GM21447 (cell line): ENCODE data around the gene PEDS1.
"Not testable (repeated sequence)": the region's sequence is repeated elsewhere in the genome, so short reads cannot be mapped to it uniquely, and the experiment has no call there.

ENCODE experiments used
- ATAC-seq: cut with Tn5 transposase; IDR thresholded peaks from one replicate; pipeline ENCODE4 v1.9.1; 2021; ENCODE audit not compliant: unreplicated experiment

Gene PEDS1

DNA sequence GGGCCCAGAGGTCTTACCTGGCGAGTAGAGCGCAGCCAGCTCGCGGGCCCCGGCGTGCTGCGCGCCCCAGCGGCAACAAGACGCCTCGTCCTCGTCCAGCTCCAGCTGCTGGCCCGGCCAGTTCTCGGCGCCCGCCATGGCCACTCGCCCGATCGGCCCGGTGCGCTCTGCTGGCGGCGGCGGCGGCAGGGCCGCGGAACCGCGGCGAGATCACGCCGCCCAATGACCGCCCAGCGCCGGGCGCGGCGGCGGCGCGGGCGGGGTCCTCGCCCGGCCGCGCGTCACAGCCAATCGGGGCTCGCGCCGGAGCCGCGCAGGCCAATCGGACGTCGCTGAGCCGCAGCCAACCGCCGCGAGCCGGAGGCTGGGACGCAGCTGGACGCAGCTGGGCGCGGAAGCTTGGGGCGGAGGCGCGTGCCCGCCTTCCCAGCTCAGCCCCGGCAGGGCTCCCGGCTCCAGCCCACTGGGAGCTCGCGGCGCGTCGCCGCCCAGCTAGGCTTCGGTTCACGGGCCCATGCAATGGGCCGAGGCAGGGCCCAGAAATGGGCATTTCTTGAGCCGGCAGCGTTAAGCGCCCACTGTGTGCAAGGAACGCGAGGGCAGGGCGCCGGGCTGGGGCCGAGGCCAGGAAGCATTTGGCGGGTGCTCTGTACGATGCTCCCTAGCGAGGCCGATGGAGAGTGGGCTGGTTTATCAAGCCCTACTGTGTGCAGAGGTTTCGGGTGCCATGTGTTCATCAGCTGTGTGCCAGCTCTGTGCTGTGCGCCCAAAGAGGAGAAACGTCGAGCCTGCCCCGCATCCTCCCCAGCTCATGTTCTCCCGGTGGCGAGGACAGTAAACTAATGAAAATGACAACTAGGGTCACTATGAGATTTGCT lies at the start of gene PEDS1:
PEDS1 (minus strand) TSS at position 224 of the 878 bp plus-strand sequence; CDS start at position 138, 86 bp downstream.
- peak; percentile 87 for ATAC-seq

- ATAC-seq = no peak
Measured at GRCh38 chr20:50202677-50203076, 49.2 kb upstream of the PEDS1 start.

DNA sequence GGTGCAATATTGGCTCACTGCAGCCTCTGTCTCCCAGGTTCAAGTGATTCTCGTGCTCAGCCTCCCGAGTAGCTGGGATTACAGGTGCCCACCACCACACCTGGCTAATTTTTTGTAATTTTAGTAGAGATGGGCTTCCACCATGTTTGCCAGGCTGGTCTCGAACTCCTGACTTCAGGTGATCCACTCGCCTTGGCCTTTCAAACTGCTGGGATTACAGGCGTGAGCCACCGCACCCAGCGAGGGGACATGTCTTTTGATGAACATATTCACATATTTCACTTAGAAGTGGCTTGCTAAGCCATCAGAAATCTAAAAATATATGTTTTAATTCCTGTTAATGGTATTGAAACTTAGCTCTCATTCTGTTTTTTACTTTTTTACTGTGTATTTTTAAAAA lies 48.2 kb upstream of the PEDS1 start:
- ATAC-seq = not testable (repeated sequence)

DNA sequence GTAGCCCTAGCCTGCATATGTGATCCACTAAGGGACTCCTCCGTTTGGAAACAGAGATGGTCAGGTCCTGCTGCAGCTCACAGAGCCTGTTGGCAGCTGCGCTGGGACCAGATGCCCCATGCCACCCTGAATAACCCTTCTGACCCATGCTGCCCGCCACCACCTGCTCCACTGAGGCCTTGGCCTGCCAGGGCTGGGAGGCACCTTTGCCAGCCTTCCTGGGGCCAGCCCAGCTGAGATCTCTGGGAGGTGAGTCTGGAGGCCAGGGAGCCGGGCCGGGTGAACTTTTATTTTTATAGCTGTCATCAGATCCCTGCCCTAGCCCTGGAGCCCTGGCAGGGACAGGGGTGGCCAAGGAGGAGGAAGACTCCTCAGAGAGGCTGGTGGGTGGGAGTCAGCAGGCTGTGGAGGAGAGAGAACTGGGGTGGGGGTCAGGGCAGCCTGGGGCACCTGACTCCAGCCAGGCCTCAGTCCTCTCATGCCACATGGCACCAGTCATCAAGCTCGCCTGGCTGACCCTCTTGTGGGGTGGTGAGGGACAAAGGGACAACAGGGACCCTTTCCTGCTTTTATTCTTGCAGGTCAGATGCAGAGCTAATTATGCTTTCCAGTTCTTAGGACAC lies 47.1 kb upstream of the PEDS1 start:
- no peak for ATAC-seq

GRCh38 chr20:50199703-50200102 lies 46.2 kb upstream of the PEDS1 start:
- ATAC-seq = no peak

- no peak for ATAC-seq
Measured at GRCh38 chr20:50198716-50199115, 45.2 kb upstream of the PEDS1 start.

- ATAC-seq = no peak
Measured at GRCh38 chr20:50198180-50198666, 44.7 kb upstream of the PEDS1 start.

- no peak for ATAC-seq
Measured at GRCh38 chr20:50197463-50198179, 44.1 kb upstream of the PEDS1 start.

DNA sequence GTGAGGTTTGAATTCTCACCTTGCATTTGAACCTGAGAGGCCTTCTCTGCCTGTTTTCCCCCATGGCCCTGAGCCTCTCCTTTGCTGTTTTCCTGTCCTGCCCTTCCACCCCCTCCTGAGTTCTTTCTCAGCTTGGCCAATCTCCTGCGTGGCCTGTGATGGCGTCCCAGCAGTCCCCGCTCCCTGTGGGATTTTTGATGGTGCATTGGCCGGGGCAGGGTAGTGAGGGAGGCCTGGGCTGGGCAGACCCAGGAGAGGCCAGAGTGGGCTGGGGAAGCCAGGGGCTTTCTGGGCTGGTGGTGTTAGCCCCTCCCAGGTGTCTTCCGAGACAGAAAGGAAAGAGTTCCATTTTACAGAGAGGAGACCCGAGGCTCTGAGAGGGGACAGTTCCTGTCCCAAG lies 43.4 kb upstream of the PEDS1 start:
- no peak for ATAC-seq

DNA sequence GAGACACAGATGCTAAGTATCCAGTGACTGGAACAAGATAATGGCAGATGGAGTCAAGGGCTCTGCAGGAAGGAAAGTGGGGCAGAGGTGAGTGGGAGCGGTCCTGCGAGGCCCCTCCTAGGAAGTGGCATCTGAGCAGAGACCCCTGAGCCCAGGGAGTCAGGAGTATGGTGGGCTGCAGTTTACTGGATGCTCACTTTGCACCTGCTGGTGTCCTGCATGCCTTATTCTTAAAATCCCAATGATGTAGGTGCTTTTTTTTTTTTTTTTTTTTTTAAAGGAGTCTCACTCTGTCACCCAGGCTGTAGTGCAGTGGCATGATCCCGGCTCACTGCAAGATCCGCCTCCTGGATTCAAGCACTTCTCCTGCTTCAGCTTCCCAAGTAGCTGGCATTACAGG lies 42.7 kb upstream of the PEDS1 start:
- ATAC-seq = no peak

DNA sequence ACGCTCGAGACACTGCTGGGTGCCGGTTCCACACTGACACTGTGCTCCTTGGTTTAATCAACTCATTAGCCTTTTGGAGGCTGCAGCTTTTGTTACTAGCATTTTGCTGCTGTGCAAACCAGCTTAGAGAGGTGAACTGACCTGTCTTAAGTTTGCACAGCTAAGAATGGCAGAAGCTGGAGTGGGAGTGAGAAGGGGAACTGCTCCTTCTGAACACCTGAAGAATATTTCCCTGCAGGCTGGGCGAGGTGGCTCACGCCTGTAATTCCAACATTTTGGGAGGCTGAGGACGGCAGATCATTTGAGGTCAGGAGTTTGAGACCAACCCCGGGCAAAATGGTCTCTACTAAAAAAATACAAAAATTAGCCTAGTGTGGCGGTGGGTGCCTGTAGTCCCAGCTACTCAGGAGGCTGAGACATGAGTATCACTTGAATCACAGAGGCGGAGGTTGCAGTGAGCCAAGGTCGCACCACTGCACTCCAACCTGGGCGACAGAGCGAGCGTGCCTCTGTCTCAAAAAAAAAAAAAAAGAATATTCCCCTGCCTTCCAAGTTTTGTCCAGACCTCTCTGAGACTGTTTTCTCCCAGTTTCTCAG lies 42.1 kb upstream of the PEDS1 start:
- ATAC-seq = no peak

- ATAC-seq = no peak
Measured at GRCh38 chr20:50194831-50195523, 41.5 kb upstream of the PEDS1 start.

DNA sequence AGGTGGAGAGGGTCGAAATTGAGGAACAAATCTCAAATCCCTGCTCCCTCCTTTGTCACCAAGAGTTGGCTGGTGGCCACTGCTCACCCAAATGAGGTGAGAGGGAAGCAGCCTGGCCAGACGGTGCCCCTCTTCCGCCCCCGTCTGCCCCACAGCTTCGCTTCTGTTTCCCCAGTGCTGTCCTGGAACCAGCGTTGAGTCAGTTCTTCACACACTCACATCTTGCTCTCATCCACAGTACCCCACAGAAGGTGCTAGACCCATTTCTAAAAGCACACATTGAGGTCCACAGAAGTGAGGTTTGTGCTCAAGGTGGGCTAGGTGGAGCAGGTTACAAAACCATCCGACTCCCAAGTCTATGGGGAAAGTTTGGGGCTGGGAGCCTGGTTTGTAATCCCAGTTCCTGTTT lies 40.9 kb upstream of the PEDS1 start:
- ATAC-seq = no peak

- ATAC-seq = no peak
Measured at GRCh38 chr20:50193836-50194421, 40.4 kb upstream of the PEDS1 start.

- ATAC-seq = no peak
Measured at GRCh38 chr20:50193199-50193835, 39.8 kb upstream of the PEDS1 start.

DNA sequence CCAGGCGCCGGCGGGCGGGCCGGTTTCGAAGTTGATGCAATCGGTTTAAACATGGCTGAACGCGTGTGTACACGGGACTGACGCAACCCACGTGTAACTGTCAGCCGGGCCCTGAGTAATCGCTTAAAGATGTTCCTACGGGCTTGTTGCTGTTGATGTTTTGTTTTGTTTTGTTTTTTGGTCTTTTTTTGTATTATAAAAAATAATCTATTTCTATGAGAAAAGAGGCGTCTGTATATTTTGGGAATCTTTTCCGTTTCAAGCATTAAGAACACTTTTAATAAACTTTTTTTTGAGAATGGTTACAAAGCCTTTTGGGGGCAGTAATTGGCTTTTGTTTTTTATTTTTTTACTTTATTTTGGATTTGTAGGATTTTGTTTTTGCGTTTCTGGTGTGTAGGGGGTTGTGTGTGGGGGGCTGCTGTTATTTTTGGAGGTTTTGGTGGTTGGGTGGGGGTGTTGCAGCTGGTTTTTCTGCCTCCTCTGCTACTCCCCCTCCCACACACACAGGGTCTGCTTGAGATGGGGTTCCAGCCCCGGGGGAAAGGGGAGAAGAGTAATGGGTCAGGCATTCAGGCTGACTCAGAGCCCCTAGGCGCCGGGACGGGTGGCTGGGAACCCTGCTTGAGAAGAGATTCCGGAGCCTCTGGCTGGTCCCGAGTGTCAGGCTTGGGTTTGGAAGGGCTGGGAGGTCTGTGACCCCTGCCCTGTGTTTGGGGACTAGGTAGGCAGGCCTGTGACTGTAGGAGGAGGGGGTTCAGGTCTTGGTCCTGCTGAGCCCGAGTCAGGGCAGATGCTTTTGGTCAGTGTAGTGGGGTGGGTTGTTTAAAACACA lies 39.1 kb upstream of the PEDS1 start:
- ATAC-seq = peak; percentile 35

GRCh38 chr20:50191544-50192363 lies 38.2 kb upstream of the PEDS1 start:
- peak; percentile 26 for ATAC-seq

GRCh38 chr20:50191065-50191543 lies 37.6 kb upstream of the PEDS1 start:
- peak; percentile 24 for ATAC-seq
